Measurements from ENCODE around the gene ACADM.
"Not testable (repeated sequence)": the region's sequence is repeated elsewhere in the genome, so short reads cannot be mapped to it uniquely, and the experiment has no call there.

Gene ACADM

DNA sequence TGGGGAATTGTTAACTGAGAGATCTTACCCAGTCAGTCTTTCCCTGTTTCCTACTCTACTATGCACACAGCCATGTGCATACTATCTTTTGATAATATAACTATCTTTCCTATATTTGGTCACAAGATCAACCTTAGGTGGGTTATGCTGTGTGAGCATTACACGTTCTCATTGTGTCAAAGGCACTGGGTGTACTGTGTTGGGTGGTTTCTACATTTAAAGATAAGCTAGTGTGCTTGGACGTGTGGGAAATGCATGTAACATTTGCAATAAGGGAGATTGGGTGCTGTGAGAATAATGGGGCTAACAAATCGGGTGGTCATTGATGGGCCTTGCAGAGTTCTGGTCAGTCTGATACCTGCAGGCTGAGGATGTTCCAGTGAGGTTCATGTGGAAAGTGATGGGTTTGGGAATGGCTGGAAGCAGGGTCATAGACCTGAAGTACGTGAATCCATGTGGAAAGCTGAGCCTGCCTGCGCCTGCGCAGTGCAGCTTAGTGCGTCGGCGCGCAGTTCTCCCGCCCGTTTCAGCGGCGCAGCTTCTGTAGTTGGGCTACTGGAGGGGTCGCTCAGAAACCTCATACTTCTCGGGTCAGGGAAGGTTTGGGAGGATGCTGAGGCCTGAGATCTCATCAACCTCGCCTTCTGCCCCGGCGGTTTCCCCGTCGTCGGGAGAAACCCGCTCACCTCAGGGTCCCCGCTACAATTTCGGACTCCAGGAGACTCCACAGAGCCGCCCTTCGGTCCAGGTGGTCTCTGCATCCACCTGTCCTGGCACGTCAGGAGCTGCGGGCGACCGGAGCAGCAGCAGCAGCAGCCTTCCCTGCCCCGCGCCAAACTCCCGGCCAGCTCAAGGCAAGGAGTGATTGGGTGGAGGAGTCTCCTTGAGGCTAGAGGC is 72.1 kb downstream of the ACADM start, which contains the start of gene MSH4:
Gene MSH4 (plus strand): TSS at position 507 of the 897 bp plus-strand sequence. CDS start 104 bp downstream, at position 611.
- DNase-seq = no peak

DNA sequence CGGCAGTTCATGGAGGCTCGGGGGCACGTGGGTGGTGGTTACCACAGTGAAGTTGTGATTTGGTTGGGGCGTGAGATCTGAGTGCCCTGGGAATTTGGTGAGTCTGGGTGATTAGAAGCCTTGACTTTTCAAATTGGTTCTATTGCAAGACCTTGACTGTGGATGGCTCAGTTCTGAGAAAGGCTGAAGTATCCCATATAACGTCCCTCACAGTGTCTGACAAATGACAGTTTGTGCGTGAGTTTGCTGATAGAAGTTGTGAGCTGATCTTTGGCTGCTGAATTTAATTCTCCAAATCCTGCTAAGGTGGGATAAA is 72.7 kb downstream of the ACADM start:
- no peak for DNase-seq

DNA sequence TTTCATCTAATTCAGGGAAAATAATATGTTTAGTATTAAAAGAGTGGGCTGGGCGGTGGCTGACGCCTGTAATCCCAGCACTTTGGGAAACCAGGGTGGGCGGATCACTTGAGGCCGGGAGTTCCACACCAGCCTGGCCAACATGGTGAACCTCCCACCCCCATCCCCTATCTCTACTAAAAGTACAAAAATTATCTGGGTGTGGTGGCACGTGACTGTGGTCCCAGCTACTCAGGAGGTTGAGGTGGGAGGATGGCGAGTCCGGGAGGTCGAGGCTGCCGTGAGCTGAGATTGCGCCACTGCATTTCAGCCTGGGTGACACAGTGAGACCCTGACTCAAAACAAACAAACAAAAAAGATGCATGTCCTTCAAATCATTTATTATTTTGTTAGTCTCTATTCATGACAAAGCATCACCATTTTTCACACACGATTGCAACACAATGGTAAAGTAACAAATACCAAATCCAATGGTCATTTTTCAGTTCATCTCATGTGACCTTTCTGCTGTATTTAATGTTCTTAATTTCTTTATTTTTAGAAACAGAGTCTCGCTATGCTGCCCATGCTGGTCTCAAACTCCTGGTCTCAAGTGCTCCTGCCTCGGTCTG is 73.2 kb downstream of the ACADM start:
- DNase-seq = no peak

DNA sequence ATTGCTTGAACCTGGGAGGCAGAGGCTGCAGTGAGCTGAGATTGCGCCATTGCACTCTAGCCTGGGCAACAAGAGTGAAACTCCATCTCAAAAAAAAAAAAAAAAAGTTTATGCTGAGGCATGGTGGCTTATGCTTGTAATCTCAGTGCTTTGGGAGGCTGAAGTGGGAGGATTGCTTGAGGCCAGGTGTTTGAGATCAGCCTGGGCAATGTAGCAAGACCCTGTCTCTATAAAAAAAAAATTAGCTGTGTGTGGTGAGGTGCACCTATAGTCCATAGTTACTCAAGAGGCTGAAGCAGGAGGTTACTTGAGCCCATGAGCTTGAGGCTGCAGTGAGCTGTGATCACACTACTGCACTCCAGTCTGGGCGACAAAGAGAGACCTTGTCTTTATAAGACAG is 77.0 kb downstream of the ACADM start:
- DNase-seq = not testable (repeated sequence)

DNA sequence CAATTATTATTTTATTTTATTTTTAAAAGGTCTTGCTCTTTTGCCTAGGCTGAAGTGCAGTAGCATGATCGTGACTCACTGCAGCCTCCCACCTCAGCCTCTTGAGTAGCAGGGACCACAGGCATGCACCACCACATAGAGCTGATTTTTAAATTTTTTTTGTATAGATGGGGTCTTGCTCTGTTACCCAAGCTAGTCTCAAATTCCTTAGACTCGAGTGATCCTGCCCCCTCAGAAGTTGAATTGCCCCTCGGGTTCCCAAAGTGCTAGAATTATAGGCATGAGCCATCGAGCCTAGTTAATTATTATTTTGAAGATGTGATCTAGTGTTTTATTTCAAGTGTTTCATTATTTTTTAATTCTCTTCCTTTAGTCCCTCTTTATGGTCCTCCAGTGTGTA is 84.4 kb downstream of the ACADM start:
- no peak for DNase-seq

DNA sequence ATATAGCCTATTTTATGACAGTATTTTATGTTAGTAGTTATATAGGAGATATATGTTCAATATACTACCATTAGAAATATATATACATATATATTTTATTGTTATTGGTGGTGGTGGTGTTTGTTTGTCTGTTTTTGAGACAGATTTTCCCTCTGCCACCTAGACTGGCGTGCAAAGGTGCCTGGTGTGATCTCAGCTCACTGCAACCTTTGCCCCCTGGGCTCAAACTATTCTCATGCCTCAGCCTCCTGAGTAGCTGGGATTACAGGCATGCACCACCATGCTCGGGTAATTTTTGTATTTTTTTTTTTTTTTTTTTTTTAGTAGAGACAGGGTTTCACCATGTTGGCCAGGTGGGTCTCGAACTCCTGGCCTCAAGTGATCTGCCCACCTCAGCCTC is 85.6 kb downstream of the ACADM start:
- DNase-seq = not testable (repeated sequence)

DNA sequence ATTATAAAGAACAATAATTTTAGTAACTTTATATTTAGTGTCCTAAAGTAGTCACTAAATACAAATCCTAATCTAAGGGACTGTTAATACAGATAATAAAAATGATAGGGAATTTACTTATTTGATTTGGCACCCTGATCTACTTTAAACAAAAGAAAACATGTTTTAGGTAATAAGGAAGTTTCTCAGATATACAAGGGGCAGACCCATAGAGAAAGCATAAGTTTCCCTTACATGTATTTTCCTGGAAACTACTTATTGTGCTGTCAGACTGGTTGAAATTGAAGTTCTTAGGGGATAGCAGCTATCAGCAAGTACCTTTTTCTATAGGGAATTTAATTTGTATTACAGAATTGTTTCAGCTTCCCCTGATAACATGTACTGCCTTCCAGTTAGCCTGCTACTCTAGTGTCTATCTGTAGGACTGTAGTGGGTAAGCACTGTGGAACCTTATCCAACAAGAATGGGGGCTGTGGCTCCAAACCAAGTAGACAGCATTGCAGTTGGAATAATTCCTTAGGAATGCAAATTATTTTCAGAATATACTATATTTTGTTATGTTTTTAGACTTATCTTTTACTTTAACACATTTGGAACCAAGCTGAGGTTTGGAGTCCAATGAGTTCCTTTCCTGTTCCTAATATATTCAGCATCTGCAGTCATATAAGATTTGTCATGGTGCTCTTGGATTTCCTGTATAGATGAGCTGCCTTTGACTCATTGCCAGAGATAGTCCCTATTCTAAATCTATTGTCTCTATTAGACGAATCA is 86.9 kb downstream of the ACADM start:
- DNase-seq = no peak

DNA sequence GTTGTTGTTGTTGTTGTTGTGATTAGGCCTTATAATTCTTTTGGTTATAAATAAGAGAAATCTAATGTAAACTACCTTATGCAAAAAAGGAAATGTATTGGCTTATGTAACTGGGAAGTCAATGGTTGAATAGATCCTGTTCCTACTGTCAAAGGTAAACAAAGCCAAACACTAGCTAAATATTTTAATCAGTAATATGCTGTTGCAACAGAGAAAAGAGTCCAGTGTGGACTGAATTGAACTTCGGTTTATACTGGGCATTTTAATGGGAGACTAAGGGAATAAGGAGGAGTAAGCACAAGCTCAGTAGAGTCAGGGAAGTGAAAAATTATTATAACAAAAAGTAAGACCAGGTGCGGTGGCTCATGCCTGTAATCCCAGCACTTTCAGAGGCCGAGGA is 87.6 kb downstream of the ACADM start:
- DNase-seq = no peak
